GM12878 (cell line): ENCODE results near the gene FBXO17.

Experiments used
- TF ChIP-seq, protein P1 (sequence below): IDR thresholded peaks from 2 replicates; pipeline ENCODE4 v1.6.1; 2012; ENCODE audit warnings: low read depth, low read length, improper control_type of control experiment
- TF ChIP-seq, protein P2 (sequence below), 3 experiments: IDR thresholded peaks in 2 of 3; conservative IDR thresholded peaks in 1 of 3; 2 replicates each; pipeline ENCODE4 v1.5.1; 2011; ENCODE audit warnings: low read depth in 3 of 3, low read length in 3 of 3, mild to moderate bottlenecking in 3 of 3, control low read depth in 2 of 3, moderate library complexity in 2 of 3, inconsistent platforms in 1 of 3, mixed read lengths in 1 of 3; ENCODE audit not compliant: control insufficient read depth in 2 of 3, insufficient read depth in 1 of 3; ENCODE audit errors: extremely low read depth in 1 of 3

DNA sequence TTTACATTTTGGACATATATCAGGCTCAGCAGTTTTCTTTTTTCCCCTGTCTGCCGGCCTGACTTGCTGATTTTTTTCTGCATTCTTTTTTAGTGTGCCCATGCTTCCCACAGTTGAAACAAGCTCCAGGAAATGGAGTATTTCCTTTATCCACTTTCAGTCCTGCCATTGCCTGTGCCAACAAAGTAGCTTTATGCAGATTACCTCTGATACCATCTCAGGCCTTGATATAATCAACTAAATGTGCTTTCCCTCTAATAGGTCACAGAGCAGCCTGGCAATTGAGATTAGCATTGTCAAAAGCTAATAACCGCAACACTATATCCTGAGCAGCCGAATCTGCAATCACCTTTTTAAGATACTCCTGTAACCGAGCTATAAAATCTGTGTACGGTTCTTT is 35.6 kb downstream of the FBXO17 start:
- TF ChIP-seq, protein P1, sequence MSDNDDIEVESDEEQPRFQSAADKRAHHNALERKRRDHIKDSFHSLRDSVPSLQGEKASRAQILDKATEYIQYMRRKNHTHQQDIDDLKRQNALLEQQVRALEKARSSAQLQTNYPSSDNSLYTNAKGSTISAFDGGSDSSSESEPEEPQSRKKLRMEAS = no peak
- TF ChIP-seq, protein P2, sequence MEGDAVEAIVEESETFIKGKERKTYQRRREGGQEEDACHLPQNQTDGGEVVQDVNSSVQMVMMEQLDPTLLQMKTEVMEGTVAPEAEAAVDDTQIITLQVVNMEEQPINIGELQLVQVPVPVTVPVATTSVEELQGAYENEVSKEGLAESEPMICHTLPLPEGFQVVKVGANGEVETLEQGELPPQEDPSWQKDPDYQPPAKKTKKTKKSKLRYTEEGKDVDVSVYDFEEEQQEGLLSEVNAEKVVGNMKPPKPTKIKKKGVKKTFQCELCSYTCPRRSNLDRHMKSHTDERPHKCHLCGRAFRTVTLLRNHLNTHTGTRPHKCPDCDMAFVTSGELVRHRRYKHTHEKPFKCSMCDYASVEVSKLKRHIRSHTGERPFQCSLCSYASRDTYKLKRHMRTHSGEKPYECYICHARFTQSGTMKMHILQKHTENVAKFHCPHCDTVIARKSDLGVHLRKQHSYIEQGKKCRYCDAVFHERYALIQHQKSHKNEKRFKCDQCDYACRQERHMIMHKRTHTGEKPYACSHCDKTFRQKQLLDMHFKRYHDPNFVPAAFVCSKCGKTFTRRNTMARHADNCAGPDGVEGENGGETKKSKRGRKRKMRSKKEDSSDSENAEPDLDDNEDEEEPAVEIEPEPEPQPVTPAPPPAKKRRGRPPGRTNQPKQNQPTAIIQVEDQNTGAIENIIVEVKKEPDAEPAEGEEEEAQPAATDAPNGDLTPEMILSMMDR (IDR thresholded peaks at IDR 0.05 in 2 of 3, conservative IDR thresholded peaks at IDR 0.05 in 1 of 3; ENCODE audit: control insufficient read depth in 2 of 3, extremely low read depth in 1 of 3, insufficient read depth in 1 of 3, low read depth in 3 of 3, low read length in 3 of 3) = no peak
